Skin of body (tissue), 2 donors: Measurements from ENCODE around the gene NAPSA. TPM values are rescaled to one million over a fixed set of nuclear protein-coding genes. Genes with fewer than 3 reads are reported as not detected.
"Not testable (repeated sequence)": the region's sequence is repeated elsewhere in the genome, so short reads cannot be mapped to it uniquely, and the experiment has no call there.

Experiments
- DNase-seq: peaks from one replicate; lab custom pipeline; 2025; lab: John Stamatoyannopoulos, UW
- total RNA-seq: library from RNA; depleted of rRNA; stranded (reverse); fragments of >200 nt; gene quantifications from one replicate; pipeline ENCODE4 v1.2.3, GENCODE V29; 2014

NAPSA gene
- total RNA-seq, 1 donor from 2014 or later: 0.59 TPM

GRCh38 chr19:50361290-50362029 lies 4.0 kb downstream of the NAPSA start:
- DNase-seq: no peak

DNA sequence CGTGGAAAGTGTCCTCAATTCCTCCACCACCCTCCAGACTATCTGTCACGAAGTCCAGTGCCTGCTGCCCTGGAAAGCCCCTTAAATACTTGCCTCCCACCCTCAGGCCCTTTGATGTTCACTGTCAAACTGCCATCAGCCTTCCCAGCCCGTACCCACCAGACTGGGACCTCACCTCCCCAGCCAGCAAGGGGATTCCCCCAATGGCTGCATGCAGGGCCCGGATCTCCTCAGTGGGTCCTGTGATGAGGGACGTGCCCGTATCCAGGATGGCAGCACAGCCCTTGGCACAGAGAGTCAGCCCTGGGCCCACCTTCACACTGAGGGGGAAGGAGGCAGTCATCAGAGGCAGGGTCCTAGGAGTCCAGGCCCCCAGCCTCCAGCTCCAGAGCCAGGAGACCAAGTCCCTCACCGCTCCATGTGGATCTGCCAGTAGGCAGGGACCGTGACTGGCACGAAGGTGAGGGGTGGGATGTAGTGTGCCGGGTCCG lies 6.1 kb downstream of the NAPSA start:
- DNase-seq: no peak

- no peak for DNase-seq
These were observed 6.7 kb downstream of the NAPSA start for GRCh38 chr19:50358483-50359327.

GRCh38 chr19:50357178-50358100 lies 8.0 kb downstream of the NAPSA start:
- DNase-seq: no peak

DNA sequence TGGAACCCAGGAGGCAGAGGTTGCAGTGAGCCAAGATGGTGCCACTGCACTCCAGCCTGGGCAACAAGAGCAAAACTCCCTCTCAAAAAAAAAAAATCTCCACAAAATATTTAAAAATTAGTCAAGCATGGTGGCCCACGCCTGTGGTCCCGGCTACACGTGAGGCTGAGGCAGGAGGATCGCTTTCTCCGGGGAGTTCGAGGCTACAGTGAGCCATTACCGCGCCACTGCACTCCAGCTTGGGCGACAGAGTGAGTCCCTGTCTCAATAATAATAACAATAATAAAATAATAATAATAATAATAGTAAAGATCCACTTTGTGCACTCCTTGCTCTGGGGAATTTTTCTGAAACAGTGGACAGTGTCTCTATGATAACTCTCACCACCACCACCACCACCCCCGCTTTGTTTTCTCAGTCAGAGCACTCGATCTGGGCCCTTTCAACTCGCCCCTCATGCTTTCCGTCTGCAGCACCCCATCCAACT lies 8.7 kb downstream of the NAPSA start:
- DNase-seq: no peak

- DNase-seq: not testable (repeated sequence)
These were observed 12.0 kb downstream of the NAPSA start for GRCh38 chr19:50353487-50353880.

DNA sequence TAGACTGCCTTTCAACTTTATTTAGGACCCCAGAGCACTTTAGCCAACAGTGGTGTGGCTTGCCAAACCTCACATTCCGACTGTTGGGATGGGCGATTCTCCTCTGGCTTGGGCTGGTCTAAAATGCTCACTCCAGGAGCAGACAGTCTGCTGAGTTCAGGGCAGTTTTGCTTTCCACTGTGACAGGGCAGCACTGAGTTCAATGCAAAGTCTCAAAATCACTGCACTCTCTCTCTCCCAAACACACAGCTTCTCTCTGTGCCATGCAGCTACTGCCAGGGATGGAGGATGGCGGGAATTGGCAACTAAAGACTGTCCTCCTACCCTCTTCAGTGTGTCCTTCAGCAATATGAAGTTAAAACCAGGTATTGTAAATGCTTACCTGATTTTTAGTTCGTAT lies 13.2 kb downstream of the NAPSA start:
- no peak for DNase-seq

GRCh38 chr19:50349277-50350057 lies 16.0 kb downstream of the NAPSA start:
- DNase-seq: no peak

GRCh38 chr19:50347089-50347581 lies 18.3 kb downstream of the NAPSA start:
- not testable (repeated sequence) for DNase-seq

DNA sequence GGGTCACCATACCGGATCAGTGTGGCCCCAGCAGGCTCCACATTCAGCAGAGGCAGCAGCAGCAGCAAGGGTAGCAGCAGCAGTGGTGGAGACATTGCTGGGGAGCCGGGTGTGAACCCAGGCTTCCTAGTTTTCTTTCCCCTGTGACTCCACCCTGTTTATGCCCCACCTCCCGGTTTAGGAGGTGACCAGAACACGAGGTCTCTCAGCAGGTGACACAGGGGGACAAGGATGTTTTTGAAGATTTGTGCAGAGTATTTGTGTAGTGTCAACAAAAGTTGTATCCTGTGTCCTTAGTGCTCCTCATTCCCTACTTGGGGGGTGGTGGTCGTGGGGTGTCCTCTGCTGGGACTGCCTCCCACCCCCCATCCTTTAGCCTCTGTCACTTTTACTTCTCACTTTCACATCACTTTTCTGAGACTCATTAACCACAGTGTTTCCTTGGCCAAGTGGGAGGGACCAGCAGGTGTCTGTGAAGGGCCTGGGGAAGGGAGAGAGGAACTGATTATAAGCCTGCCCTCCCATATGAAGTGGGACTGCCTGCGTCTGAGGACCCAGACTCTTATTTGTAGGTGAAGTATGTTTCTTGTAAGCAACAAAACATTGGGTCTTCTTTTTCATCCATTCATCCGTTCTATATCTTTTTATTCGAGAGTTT lies 20.6 kb downstream of the NAPSA start:
- no peak for DNase-seq

GRCh38 chr19:50341091-50341564 lies 24.3 kb downstream of the NAPSA start:
- no peak for DNase-seq

GRCh38 chr19:50340331-50340730 lies 25.1 kb downstream of the NAPSA start:
- no peak for DNase-seq

GRCh38 chr19:50337031-50337430 lies 28.4 kb downstream of the NAPSA start:
- DNase-seq: not testable (repeated sequence)

DNA sequence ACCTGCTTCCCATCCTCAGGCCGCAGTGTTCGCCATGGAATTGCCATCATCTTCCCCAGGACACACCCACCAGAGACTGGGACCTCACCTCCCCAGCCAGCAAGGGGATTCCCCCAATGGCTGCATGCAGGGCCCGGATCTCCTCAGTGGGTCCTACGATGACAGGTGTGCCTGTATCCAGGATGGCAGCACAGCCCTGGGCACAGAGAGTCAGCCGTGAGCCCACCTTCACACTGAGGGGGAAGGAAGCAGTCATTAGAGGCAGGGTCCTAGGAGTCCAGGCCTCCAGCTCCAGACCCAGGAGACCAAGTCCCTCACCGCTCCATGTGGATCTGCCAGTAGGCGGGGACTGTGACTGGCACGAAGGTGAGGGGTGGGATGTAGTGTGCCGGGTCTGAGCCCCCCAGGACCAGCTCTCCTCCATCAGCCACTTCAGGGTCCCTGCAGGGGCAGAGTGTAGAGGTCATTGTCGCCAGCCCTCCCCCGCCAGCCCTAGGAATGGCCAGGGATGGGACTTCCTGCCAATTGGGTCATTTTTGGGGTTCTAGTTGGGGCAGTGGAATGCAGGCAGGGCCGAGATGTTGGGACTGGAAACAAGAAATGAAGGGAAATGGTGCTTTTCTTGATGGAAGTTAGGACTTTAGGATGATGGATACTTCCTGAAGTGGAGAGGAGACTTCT lies 30.6 kb downstream of the NAPSA start:
- no peak for DNase-seq

DNA sequence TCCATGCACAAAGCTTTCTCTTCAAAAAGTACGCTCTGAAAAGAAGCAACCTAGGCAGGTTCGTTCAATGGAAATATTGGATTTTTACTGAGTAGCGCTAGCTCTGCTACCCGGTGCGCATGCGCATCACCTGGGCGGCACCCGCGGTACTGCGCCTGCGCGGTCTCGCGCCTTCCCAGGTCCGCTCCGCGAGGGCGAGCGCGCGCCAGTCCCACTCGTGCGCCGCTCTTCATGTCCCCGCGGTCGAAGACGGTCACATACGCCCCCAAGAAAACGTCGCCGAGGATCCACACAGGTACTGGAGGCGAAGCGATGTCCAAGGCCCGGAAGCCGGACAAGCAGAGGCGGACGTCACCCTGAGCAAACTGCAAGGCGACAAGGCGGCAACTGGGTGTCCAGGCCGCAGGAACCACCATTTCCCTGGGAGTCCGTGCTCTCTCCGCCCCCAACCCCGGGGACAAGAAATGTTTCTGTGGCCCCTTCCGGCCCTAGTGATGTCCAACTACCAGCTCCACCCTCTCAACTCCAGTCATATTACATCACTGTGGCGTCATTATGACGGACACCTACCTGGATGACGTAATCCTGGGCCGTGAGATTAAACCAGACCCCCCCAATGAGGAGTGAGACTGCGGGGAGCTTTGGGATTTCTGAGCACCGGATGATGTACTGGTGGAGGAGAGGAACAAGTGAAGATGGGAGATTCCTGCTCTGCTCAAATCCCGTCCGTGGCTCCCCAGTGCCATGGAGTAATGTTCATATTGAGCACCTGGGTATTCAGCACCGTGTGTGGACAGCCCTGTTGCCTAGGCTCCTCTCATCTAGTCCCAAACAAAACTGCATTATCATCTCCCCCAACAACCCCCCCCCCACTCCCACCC lies 31.5 kb downstream of the NAPSA start:
- peak; percentile 52 for DNase-seq

- peak; percentile 55 for DNase-seq
These were observed 32.2 kb downstream of the NAPSA start for GRCh38 chr19:50333235-50333736.

DNA sequence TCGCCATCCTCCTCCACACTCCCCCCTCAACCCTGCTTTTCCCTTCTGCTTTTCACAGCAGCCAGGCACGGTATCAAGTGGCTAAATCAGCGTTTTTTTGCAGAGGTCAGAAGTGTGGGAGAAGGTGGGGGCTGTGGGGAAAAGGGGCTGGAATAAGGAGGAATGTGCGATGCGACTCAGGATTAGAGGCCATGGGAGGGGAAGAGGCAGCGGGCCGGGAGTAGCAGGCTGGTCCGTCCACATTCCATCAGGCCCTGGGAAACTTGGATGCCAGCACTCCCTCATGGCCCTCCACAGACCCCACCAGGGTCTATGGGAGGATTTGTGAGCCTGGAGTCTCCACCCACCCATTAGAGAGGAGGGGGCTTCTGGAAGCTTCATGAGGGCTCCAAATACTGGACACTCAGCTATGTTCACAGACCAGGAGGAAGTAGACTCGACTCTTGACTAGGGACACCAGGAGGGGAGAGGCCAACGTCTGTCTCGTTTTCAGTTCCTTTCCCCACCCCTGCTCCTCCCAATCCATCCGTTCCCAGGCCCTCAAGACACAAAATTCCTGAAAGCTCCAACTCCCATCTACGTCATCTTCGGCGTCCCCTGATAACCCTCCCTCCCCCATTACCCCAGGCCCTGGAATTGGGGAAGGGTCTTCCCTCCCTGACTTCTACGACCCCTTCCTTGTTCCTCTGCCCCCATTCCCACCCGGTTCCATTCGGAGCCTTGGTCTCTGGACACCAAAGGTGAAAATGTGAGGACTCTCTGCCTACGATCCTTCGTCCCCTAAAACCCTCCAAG lies 33.0 kb downstream of the NAPSA start:
- DNase-seq: no peak
